Neural progenitor cell (in vitro differentiated cells): Measurements from ENCODE around the gene RABEP2.

Experiments
- CTCF ChIP-seq: fragments of 200-600 bp; sonication (generic); IDR thresholded peaks from 2 replicates; pipeline ENCODE4 v1.5.1; 2017; ENCODE audit warnings: antibody characterized with exemption, mild to moderate bottlenecking
- EZH2phosphoT487 ChIP-seq: fragments of 200-600 bp; sonication (generic); IDR thresholded peaks from 2 replicates; pipeline ENCODE4 v1.6.1; 2017; ENCODE audit warnings: antibody characterized with exemption

GRCh38 chr16:28964496-28964895 lies 39.5 kb upstream of the RABEP2 start:
- TF ChIP-seq CTCF (no peak), EZH2phosphoT487 (no peak)
